Uterus (tissue), 4 donors: Measurements from ENCODE around the gene TMEM165. TPM values are rescaled to one million over a fixed set of nuclear protein-coding genes. Genes with fewer than 3 reads are reported as not detected.

ENCODE experiments used
- DNase-seq, 2 donors: peaks; one replicate each; pipeline ENCODE4 v3.0.0-alpha.2; 2019 to 2020
- H3K27ac ChIP-seq, 2 donors: fragments of 200-600 bp; sonication (generic); 1 replicate in 1 of 2; 2 replicates in 1 of 2; pipeline ENCODE4 v1.5.1; 2016 to 2018
- H3K27me3 ChIP-seq, 2 donors: fragments of 200-600 bp; sonication (generic); one replicate each; pipeline ENCODE4 v1.5.1; 2018 to 2019; ENCODE audit warnings: control low read depth in 1 of 2
- H3K36me3 ChIP-seq, 2 donors: fragments of 200-600 bp; sonication (generic); one replicate each; pipeline ENCODE4 v1.5.1; 2019; ENCODE audit warnings: control low read depth in 1 of 2
- H3K4me1 ChIP-seq, 2 donors: fragments of 200-600 bp; sonication (generic); one replicate each; pipeline ENCODE4 v1.5.1; 2018 to 2019; ENCODE audit warnings: control low read depth in 1 of 2
- H3K4me3 ChIP-seq, 2 donors: fragments of 200-600 bp; sonication (generic); 1 replicate in 1 of 2; 2 replicates in 1 of 2; pipeline ENCODE4 v1.5.1; 2018 to 2019; ENCODE audit warnings: mild to moderate bottlenecking in 1 of 2
- H3K9me3 ChIP-seq, 2 donors: fragments of 200-600 bp; sonication (generic); one replicate each; pipeline ENCODE4 v1.5.1; 2019; ENCODE audit warnings: control low read depth in 1 of 2
- POLR2A ChIP-seq, 2 donors: fragments of 450-650 bp; IDR thresholded peaks; one replicate each; pipeline ENCODE4 v1.6.1; 2016; ENCODE audit warnings: antibody characterized with exemption in 2 of 2, mild to moderate bottlenecking in 1 of 2, moderate library complexity in 1 of 2
- intact Hi-C: fragments of 100-400 bp; cut with DNase I; formaldehyde crosslinking; loops from one replicate; pipeline ENCODE4 v1.15.1; 2023; ENCODE audit warnings: low total_unique reads
- total RNA-seq, 4 donors: library from RNA; depleted of rRNA in 3 of 4; stranded (reverse); fragments of >200 nt in 3 of 4; gene quantifications; one replicate each; pipeline versions ENCODE4 v1.1.0 to v1.2.4, GENCODE V29; 2014 to 2023
- TF ChIP-seq, protein P1 (sequence below), 4 experiments: fragments of 200-600 bp in 2 of 4; fragments of 450-650 bp in 2 of 4; sonication (generic) in 2 of 4; IDR thresholded peaks; one replicate each; pipeline ENCODE4 v1.5.1; 2016 to 2019; ENCODE audit warnings: antibody characterized with exemption in 4 of 4, mild to moderate bottlenecking in 2 of 4, moderate library complexity in 1 of 4
- donor health status: DM: yes; HTN: yes; CAD: no.

Gene TMEM165
- total RNA-seq, 4 donors from 2014 or later = 123 to 191 (median 145) TPM

DNA sequence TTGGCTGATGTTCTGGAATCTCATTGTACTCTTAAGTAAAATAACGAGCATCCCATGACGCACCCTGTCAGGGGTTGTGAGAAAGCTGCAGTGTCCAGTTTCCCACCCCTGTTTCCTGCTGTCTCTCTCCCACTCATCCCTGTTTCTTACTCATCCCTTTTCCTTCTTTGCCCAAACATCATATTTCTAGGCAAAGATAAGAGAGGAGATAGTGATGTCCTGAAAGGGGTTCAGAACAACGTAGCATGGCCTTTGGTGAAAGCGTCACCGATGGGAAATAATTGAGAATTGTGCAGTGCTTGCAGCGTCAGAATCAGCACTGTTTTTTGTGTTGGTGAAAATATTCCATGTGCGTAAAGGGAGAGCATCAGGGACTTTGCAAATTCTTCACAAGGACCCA is 23.5 kb upstream of the TMEM165 start:
- Histone ChIP-seq H3K27ac (no peak overlapping the region), H3K4me3 (no peak overlapping the region), H3K36me3 (no peaks in the 10 kb centered on the region), H3K27me3 (no peaks in the 10 kb centered on the region), H3K4me1 (no peaks in the 10 kb centered on the region), H3K9me3 (no peaks in the 10 kb centered on the region)
- intact Hi-C loops = no loop called here
- TF ChIP-seq, protein P1, sequence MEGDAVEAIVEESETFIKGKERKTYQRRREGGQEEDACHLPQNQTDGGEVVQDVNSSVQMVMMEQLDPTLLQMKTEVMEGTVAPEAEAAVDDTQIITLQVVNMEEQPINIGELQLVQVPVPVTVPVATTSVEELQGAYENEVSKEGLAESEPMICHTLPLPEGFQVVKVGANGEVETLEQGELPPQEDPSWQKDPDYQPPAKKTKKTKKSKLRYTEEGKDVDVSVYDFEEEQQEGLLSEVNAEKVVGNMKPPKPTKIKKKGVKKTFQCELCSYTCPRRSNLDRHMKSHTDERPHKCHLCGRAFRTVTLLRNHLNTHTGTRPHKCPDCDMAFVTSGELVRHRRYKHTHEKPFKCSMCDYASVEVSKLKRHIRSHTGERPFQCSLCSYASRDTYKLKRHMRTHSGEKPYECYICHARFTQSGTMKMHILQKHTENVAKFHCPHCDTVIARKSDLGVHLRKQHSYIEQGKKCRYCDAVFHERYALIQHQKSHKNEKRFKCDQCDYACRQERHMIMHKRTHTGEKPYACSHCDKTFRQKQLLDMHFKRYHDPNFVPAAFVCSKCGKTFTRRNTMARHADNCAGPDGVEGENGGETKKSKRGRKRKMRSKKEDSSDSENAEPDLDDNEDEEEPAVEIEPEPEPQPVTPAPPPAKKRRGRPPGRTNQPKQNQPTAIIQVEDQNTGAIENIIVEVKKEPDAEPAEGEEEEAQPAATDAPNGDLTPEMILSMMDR (IDR thresholded peaks at IDR 0.05) = no peak
- TF ChIP-seq POLR2A (IDR thresholded peaks at IDR 0.05) = no peak
- no peak for DNase-seq

DNA sequence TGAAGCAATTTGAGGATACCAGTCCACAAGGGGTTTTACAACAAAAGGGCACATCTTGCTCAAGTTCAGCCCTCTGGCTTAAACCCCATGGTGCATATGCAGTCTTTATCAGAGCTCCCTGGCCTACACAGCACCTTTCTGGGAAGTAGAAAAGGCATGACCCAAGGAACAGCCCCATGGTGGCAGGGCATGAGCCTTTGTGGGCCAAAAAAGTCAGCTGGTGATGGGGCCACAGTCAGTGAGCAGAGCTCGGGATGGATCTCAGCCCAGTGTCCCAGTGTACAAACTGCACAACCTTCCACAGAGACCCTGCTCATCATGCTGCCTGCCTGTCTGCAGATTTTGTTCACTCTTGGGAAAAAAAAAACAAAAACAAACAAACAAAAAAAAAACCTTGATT is 22.3 kb upstream of the TMEM165 start:
- intact Hi-C loops = no loop called here
- H3K4me3 ChIP-seq = no peak overlapping the region
- no peak overlapping the region for H3K27ac ChIP-seq
- H3K27me3 ChIP-seq = no peaks in the 10 kb centered on the region
- TF ChIP-seq, protein P1 (IDR thresholded peaks at IDR 0.05) = no peak
- no peak for TF ChIP-seq POLR2A (IDR thresholded peaks at IDR 0.05)
- no peaks in the 10 kb centered on the region for H3K9me3 ChIP-seq
- no peak for DNase-seq
- no peaks in the 10 kb centered on the region for H3K4me1 ChIP-seq
- H3K36me3 ChIP-seq = no peaks in the 10 kb centered on the region

DNA sequence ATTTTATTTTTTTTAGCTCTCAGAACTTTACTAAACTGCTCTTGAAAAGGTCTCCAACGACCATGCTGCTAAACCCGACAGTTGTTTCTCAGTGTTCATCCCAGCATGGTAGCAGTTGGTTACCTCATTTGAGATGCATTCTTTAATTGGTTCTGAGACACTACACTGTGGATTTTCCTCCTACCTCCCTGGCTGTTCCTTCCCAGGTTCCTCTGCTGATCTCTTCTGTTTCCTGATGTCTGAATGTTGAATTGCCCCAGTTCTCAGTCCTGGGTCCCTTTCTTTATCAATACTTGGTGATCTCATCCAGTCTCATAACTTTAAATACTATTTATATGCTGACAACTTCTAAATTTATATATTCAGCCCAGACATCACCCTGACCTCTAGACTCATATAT is 19.1 kb upstream of the TMEM165 start:
- H3K9me3 ChIP-seq = no peaks in the 10 kb centered on the region
- DNase-seq = no peak
- intact Hi-C loops = no loop called here
- no peaks in the 10 kb centered on the region for H3K4me1 ChIP-seq
- H3K36me3 ChIP-seq = no peaks in the 10 kb centered on the region
- no peak overlapping the region for H3K4me3 ChIP-seq
- H3K27me3 ChIP-seq = no peaks in the 10 kb centered on the region
- H3K27ac ChIP-seq = no peak overlapping the region
- TF ChIP-seq POLR2A (IDR thresholded peaks at IDR 0.05) = no peak
- TF ChIP-seq, protein P1 (IDR thresholded peaks at IDR 0.05) = no peak

DNA sequence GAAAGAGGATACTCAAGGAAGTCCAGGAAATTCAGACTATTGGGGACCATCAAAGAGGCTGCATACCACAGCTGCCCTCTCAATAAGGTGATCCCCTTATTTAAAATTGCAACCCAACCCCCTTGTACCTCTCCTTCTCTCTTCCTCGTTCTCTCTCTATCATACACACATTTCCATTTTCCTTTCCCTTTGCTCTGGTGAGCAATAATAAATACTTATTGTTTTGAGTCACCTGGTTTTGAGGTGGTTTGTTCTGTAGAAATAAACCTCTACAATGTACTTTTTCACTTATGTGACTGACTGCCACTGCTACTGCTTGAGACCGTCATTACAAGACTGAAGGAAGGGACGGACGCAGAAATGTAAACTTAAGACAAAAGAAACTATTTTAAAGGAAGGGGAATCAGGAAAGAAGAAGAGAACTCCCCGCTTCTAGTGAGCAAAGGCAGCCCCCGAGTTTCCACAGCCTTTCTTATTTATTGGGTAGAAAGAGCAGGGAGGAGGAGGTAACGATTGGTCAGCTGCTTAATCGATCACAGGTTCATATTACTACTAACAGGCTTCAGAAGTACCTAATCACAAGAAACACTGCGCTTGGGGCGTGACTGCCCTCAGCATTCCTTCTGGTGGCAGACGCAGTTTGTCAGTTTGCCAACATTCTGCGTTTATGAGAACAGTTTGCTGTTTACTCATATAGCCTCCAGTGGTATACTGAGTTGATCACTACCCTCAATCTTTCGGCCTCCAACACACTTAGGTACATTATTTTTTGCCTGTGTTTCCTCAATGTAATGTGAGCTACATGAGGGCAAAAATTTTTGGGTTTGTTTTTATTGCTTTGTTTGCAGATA is 16.9 kb upstream of the TMEM165 start:
- TF ChIP-seq, protein P1 (IDR thresholded peaks at IDR 0.05) = no peak
- no peak for TF ChIP-seq POLR2A (IDR thresholded peaks at IDR 0.05)

DNA sequence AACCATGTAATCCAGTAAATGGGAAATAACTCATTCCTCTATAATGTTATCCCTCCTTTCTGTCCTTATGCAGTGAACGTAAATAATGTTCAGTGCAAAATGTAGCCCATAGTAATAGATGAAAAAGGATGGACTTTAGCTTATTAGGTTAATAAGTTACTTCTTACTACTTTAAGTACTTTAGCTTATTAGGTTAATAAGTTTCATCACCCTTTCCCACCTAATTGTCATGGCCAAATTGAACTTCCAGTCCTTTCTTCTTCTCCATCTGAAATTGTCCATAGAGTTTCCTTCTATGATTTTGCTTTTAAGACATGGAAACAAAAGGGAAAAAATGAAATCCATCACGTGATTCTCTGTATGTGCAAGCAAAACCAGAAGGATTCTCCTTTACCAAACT is 15.2 kb upstream of the TMEM165 start:
- no peaks in the 10 kb centered on the region for H3K36me3 ChIP-seq
- H3K27ac ChIP-seq = no peak overlapping the region
- no peak overlapping the region for H3K4me3 ChIP-seq
- intact Hi-C loops = no loop called here
- DNase-seq = no peak
- TF ChIP-seq POLR2A (IDR thresholded peaks at IDR 0.05) = no peak
- TF ChIP-seq, protein P1 (IDR thresholded peaks at IDR 0.05) = no peak
- no peaks in the 10 kb centered on the region for H3K9me3 ChIP-seq
- H3K4me1 ChIP-seq = no peaks in the 10 kb centered on the region
- no peaks in the 10 kb centered on the region for H3K27me3 ChIP-seq

More for the DNA sequence above, 16.9 kb upstream of the TMEM165 start:
- Histone ChIP-seq H3K36me3 (no peaks in the 10 kb centered on the region), H3K9me3 (no peaks in the 10 kb centered on the region), H3K27ac (no peak overlapping the region), H3K4me1 (no peaks in the 10 kb centered on the region), H3K27me3 (no peaks in the 10 kb centered on the region), H3K4me3 (no peak overlapping the region)
- DNase-seq = no peak
- intact Hi-C loops = no loop called here
